Lower leg skin (tissue), 3 donors: ENCODE measurements around the gene PAPPA.

Experiments used
- CTCF ChIP-seq, 3 donors: fragments of 450-650 bp; IDR thresholded peaks; one replicate each; pipeline ENCODE4 v1.5.1; 2016; ENCODE audit warnings: antibody characterized with exemption in 3 of 3, mild to moderate bottlenecking in 3 of 3, moderate library complexity in 2 of 3
- POLR2A ChIP-seq, 2 donors: fragments of 450-650 bp; IDR thresholded peaks; one replicate each; pipeline ENCODE4 v1.6.1; 2016 to 2017; ENCODE audit warnings: antibody characterized with exemption in 2 of 2, mild to moderate bottlenecking in 1 of 2, moderate library complexity in 1 of 2

- no peak for TF ChIP-seq CTCF (IDR thresholded peaks at IDR 0.05)
- TF ChIP-seq POLR2A (IDR thresholded peaks at IDR 0.05) = no peak
These were observed 199.4 kb downstream of the PAPPA start for GRCh38 chr9:116352958-116353357.
